Kidney capillary endothelial cell (primary cell): ENCODE results near the gene EPN3.
A peak's percentile ranks its signal among the peaks of the same experiment; 100 is the strongest.

Experiments used
- DNase-seq: peaks from one replicate; pipeline ENCODE4 v3.0.0-alpha.2; 2018; ENCODE audit warnings: low spot score

Gene EPN3

GRCh38 chr17:50511058-50511457, 21.5 kb upstream of the EPN3 start:
- no peak for DNase-seq

DNA sequence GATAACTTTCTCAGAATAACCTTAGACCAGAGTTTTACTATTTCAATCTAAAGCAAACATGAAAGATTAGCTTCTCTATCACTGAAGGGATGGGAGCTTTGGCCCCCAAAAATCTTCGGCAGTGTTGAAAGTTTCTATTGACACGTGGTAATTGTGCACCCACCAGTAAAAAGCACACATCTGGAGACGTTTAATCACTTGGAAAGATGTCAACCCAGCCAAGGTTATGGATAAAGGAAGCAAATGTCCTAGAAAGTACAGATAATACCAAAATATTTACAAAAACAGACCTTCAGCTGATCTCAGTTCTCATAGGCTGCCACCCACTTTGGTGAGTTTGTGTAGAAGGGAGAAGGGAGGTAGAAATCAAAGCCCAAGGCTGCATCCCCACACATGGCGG, 19.0 kb upstream of the EPN3 start:
- no peak for DNase-seq

DNA sequence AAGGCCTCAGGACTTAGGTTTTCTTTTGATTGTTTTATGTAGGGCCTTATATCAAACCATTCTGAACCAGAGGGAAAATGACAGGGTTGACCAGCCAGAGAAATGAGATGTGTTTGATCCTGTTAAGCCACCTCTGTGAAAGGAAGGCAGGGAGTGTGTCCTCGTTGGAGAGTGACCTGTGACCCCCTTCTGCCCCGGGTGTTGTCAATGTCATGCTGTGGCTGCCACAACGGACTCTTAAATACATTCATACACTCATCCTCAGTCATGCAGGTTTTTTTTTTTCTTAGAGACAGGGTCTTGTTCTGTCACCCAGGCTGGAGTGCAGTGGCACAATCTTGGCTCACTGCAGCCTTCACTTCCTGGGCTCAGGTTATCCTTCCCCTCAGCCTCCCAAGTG, 18.1 kb upstream of the EPN3 start:
- no peak for DNase-seq

- no peak for DNase-seq
Measured at GRCh38 chr17:50514936-50515702, 17.4 kb upstream of the EPN3 start.

GRCh38 chr17:50517011-50517410, 15.5 kb upstream of the EPN3 start:
- DNase-seq: peak; percentile 48

GRCh38 chr17:50517504-50518383, 14.8 kb upstream of the EPN3 start:
- DNase-seq: no peak

DNA sequence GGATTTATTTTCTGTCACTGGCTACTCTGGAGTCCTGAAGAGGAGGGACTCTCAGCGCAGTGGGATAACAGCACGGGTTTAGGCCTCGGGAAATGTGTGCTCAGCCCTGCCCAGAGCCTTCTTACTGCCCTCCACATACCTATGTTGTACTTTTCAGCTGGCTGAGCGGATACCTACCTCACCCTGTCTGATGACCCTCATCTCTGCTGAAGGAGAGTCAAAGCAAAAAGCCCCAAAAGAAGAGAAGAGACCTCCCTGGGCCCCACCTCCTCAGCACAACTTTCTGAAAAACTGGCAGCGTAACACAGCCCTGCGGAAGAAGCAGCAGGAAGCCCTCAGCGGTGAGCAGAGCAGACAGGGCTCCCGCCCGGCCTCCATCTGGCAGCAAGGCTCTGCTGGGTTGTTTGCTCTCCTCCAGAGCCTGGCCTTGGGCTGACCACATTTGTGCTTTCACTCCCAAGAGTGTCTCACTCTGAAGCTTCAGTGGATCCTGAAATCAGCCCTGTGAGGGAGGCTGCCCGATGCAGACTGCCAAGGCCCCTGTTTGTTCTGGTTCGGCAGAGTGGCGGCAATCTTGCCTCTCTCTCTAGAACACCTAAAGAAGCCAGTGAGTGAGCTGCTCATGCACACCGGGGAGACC, 14.0 kb upstream of the EPN3 start:
- no peak for DNase-seq

GRCh38 chr17:50519141-50519834, 13.2 kb upstream of the EPN3 start:
- peak; percentile 64 for DNase-seq

DNA sequence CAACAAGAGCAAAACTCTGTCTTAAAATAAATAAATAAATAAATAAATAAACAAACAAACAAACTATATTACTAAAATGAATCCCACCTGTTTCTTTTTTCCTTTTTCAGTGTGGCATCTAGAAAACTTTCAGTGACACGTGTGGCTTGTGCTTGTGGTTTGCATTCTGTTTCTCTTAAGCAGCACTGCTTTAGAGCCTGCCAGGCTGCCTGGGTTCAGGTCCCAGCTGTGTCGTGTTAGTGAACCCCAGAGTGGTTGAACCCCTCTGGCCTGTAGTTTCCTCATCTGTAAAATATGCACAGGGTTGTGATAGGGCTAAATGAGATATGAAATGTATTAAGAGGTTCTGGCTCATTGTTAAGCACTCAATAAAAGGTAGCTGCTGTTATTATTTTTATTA, 12.1 kb upstream of the EPN3 start:
- no peak for DNase-seq

DNA sequence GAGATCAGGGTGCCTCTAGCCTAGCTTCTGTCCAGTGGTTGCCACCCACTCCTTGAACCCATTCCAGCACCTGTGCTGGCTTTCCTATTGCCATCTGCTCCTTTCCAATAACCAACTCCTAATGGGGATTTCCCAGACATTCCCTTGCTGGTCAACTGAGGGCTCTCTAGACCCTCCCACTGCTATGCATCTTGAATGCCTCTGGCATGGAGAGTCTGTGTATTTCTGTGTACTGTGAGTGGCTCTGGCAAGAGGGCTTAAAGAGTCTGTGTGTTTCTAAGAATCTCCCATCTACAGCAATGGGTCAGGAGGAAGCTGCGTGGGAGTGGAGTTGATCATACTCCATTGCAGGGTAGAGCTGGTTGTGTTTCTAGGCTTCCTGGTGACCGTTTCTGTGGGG, 11.0 kb upstream of the EPN3 start:
- no peak for DNase-seq

- no peak for DNase-seq
Measured at GRCh38 chr17:50522766-50523165, 9.8 kb upstream of the EPN3 start.

DNA sequence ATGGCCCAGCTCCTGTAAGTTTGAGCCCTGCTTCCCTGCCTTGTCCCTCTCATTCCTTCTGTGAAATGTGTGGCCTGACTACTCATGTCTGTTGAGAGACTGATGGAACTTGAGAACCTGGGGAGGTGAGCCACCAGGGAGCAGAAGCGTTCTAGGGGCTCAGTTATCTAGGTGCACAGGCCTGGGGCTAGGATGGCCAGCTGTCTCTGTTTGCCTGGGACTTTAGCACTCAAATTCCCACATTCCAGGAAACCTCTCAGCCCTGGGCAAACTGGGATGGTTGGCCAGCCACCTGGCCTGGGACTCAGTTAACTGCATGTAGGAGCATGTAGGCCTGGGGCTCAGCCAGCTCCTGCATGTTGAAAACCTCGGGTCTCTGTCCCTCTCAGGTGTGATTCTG, 9.3 kb upstream of the EPN3 start:
- no peak for DNase-seq

GRCh38 chr17:50524838-50525237, 7.7 kb upstream of the EPN3 start:
- no peak for DNase-seq

DNA sequence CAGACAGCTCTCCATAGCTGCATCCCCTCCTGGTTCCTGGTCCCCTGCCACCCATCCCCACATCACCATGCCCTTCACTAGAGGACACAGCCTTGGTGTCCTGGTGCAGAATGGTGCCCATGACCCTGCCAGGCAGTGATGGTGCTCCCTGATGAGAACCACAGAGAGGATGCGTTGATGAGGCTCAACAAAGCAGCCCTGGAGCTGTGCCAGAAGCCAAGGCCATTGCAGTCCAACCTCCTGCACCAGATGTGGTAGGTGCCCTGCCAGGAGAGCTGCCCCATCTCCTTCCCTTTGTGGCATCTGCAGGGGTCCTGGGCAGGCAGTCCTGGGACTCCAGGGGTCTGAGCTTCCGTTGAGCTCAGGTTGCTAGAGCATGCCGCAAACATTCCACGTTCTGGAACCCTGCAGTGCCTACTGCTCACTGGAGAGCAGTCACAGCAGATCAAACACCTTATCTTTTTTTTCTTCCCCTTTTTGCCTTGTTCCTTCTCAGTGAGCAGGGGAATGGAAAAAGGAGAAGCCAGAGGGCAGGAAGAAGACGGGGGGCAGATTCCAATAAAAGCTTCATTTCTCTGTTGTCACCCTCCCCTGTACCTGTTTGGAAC, 5.3 kb upstream of the EPN3 start:
- no peak for DNase-seq

DNA sequence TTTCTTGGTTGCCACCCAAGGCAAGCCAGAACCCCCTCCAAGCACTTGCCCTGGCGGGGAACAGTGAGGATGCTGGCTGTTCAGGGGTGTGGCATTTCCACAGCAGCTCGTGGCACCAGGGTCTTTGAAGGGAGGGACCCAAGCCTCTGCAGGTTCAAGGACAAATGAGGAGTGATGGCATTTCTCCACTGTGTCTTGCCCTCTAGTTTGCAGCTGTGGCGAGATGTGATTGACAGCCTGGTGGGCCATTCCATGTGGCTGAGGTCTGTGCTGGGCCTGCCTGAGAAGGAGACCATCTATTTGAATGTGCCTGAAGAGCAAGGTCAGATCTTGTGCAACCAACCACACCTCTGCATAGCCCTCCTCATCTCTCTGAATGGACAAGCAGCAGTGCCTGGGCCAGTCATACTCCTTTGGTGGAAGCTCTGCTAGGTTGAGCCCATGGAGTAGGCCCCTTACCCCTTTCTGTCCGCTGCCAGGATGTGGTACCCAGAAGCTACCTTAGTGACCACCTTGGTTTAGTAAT, 4.5 kb upstream of the EPN3 start:
- no peak for DNase-seq

DNA sequence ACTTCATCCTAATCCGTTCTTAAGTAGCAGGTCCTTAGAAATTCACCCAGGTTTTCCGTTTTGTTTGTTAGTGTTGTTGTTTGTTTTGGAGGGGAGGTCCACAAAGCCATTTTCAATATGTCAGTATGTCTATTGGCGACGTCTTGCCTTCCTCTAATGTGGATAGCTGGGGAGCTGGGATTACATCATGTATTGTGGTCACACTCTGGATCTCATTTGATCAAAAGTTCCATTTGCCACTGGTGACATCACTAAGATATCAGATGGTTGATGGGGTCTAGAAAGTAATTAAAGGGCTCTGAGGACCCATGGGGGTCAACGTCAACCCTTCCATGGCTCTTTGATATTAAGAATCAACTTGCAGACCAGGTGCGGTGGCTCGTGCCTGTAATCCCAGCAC, 2.7 kb upstream of the EPN3 start:
- no peak for DNase-seq

DNA sequence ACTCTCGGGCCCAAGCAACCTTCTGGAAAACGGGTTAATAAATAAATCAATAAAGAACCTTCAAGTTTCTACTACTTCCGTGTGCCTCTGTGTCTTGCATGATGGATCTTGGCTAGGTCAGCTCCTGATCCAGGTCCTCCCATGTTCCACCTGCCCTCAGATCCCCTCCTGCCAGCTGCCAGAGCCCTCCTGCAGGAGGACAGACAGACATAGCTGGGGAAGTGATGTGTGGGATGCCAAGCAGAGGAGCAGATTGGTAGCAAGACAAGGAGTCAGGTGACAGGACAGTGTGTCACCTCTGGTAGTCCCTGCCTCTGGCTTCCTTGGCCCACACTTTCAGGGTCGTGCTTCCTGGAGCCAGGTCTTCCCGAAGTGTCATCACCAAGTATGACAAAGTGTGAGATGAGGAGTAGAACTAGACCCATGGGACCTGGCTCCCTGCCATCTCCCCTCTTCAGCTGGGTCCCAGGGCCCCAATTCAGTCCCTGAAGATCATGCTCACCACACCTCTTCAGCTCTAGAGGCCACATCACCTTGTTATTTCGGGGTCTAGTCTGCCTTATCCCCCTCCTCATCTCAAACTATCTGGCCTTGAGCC, 1.0 kb upstream of the EPN3 start:
- DNase-seq: no peak

DNA sequence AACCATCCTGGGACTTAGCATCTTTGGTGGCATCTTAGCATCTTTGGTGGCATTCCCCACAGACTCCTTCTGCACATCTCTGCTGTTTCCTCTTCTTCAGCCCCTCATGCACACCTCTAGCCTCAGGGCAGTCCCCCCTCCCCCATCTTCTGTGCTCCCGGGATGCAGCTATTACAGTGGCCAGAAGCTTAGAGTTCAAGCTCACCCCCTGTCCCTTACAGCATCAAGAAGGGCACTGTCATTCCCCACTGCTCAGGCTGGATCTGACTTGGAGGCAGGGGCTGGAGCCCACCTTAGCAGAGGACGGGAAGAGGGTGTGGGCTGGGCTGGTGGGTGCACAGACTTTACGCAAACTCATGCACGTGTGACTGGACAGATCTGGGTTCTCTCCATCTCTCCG, 650 bp downstream of the EPN3 start:
- no peak for DNase-seq

DNA sequence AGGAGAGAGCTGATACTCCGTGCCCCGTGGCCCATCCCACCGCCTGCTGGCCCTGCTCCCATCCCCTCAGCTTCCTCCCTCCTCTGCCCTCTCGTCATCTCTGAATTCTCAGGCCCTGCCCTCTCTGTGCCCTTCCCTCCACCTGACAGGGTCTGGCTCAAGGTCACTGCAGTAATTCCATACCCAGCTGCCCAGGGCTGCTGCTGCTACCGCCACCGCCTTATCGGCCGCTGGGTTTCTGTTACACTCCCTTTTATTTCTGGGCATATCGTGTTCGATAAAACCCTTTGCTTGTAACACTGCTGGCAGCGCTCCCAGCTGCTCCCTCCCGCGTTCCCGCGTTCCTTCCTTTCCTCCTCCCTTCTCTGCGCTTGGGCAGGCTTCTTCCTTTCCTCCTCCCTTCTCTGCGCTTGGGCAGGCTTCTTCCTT, 1.2 kb downstream of the EPN3 start:
- no peak for DNase-seq

GRCh38 chr17:50534222-50534978, 1.9 kb downstream of the EPN3 start:
- no peak for DNase-seq

DNA sequence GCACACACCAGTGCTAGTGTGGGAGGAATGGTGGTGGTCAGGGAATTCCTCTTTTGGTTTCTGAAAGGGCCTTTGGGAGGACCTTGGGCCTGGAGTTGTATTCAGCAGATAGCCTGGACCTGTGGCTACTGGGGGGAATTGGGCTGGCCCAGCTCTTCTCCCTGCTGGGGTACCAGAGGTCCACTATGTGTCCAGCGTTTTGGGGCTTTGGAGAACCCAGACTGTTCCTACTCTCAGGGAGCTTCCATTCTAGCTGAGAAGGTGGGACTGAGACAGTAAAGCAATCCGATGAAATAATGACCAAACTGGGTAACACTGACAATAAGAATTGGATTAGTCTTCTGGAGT, 2.4 kb downstream of the EPN3 start:
- DNase-seq: no peak
